Keratinocyte (primary cell): ENCODE results near the gene BSDC1. TPM values are rescaled to one million over a fixed set of nuclear protein-coding genes. Genes with fewer than 3 reads are reported as not detected.

ENCODE experiments used
- DNase-seq: peaks from one replicate; pipeline ENCODE4 v3.0.0-alpha.2; 2011; ENCODE audit warnings: low read depth, missing footprints, low spot score
- FAIRE-seq: peaks from 2 replicates; lab custom pipeline; 2011; peaks lifted over from hg19 to GRCh38; lab: Jason Lieb, UNC
- H2AFZ ChIP-seq: 2 replicates; pipeline ENCODE4 v1.6.0; 2012; ENCODE audit warnings: low read length, control low read depth, inconsistent platforms; ENCODE audit not compliant: control insufficient read depth
- H3K27ac ChIP-seq: 2 replicates; pipeline ENCODE4 v1.5.1; 2011; ENCODE audit warnings: low read length; ENCODE audit not compliant: control insufficient read depth, insufficient read depth
- H3K27me3 ChIP-seq: 3 replicates; pipeline ENCODE4 v1.6.0; 2011; ENCODE audit warnings: low read length; ENCODE audit not compliant: control insufficient read depth, insufficient read depth; ENCODE audit errors: extremely low read depth
- H3K36me3 ChIP-seq, 2 experiments: 2 replicates in 1 of 2; 3 replicates in 1 of 2; pipeline ENCODE4 v1.5.1; 2011; ENCODE audit warnings: low read length in 2 of 2, mild to moderate bottlenecking in 1 of 2; ENCODE audit not compliant: control insufficient read depth in 2 of 2, insufficient read depth in 2 of 2; ENCODE audit errors: extremely low read depth in 1 of 2
- H3K4me1 ChIP-seq: 3 replicates; pipeline ENCODE4 v1.5.1; 2011; ENCODE audit warnings: low read length; ENCODE audit not compliant: control insufficient read depth, insufficient read depth; ENCODE audit errors: extremely low read depth
- H3K4me2 ChIP-seq: 3 replicates; pipeline ENCODE4 v1.6.0; 2011; ENCODE audit warnings: low read depth, low read length; ENCODE audit not compliant: control insufficient read depth, insufficient read depth; ENCODE audit errors: extremely low read depth
- H3K4me3 ChIP-seq, 3 experiments: fragments of 200-600 bp in 1 of 3; sonication (generic) in 1 of 3; 2 replicates in 2 of 3; 3 replicates in 1 of 3; pipeline ENCODE4 v1.5.1; 2011 to 2016; ENCODE audit warnings: low read length in 3 of 3, mild to moderate bottlenecking in 3 of 3, control low read depth in 2 of 3, inconsistent platforms in 1 of 3, low read depth in 1 of 3, mixed read lengths in 1 of 3, mixed run types in 1 of 3, moderate library complexity in 1 of 3; ENCODE audit not compliant: control insufficient read depth in 2 of 3, insufficient read depth in 2 of 3; ENCODE audit errors: extremely low read depth in 1 of 3
- H3K79me2 ChIP-seq: 2 replicates; pipeline ENCODE4 v1.6.0; 2012; ENCODE audit warnings: low read length; ENCODE audit not compliant: control insufficient read depth, insufficient read depth
- H3K9ac ChIP-seq: 3 replicates; pipeline ENCODE4 v1.6.0; 2011; ENCODE audit warnings: low read length; ENCODE audit not compliant: control insufficient read depth, insufficient read depth; ENCODE audit errors: extremely low read depth
- H3K9me1 ChIP-seq: 3 replicates; pipeline ENCODE4 v1.6.0; 2011; ENCODE audit warnings: low read length; ENCODE audit not compliant: control insufficient read depth, insufficient read depth; ENCODE audit errors: extremely low read depth
- H3K9me3 ChIP-seq: 2 replicates; pipeline ENCODE4 v1.5.1; 2012; ENCODE audit warnings: low read depth, low read length; ENCODE audit not compliant: control insufficient read depth
- H4K20me1 ChIP-seq: 3 replicates; pipeline ENCODE4 v1.6.0; 2011; ENCODE audit warnings: low read length; ENCODE audit not compliant: control insufficient read depth, insufficient read depth; ENCODE audit errors: extremely low read depth
- CTCF ChIP-seq, 3 experiments: IDR thresholded peaks in 1 of 3; conservative IDR thresholded peaks in 1 of 3; optimal IDR thresholded peaks in 1 of 3; 2 replicates in 2 of 3; 3 replicates in 1 of 3; pipeline versions ENCODE3 to v1.5.1; 2011; ENCODE audit warnings: low read length in 3 of 3, mild to moderate bottlenecking in 3 of 3, moderate library complexity in 2 of 3, control low read depth in 1 of 3, inconsistent platforms in 1 of 3; ENCODE audit not compliant: insufficient read depth in 2 of 3; ENCODE audit errors: extremely low read depth in 1 of 3
- EZH2 ChIP-seq: IDR thresholded peaks from one replicate; pipeline ENCODE4 v1.6.1; 2012; ENCODE audit warnings: inconsistent platforms, mild to moderate bottlenecking, low read length, moderate library complexity
- dilution Hi-C: fragments of 300-500 bp; cut with MboI; formaldehyde crosslinking; loops from one replicate; pipeline ENCODE4 v1.7.0; 2020; ENCODE audit warnings: low sequenced_read_pairs; ENCODE audit not compliant: extremely low pct_ligation_motif_present
- polyA plus RNA-seq, 5 experiments: library from polyadenylated mRNA; depleted of rRNA in 3 of 5; stranded (reverse) in 3 of 5; stranded (forward) in 1 of 5; unstranded in 1 of 5; fragments of >200 nt; gene quantifications; 1 replicate in 1 of 5; 2 replicates in 3 of 5; 3 replicates in 1 of 5; pipeline versions ENCODE4 v1.2.1 to v1.2.3, GENCODE V29; 2011 to 2012; ENCODE audit warnings: missing spikeins in 2 of 5, low read depth in 1 of 5, low replicate concordance in 1 of 5

Gene BSDC1
- polyA plus RNA-seq, 1 donor (not counting 4 experiments of a cell fraction or from before 2014, with no cell fraction given), result 38.1 TPM

- dilution Hi-C loops, result no loop called here
- no peak for FAIRE-seq
- H3K9me1 ChIP-seq, result no peaks in the 10 kb centered on the region
- H3K4me1 ChIP-seq, result peaks cover 27% of the 10 kb centered on the region
- DNase-seq, result peak; percentile 58
- H3K9ac ChIP-seq, result no peak overlapping the region
- no peaks in the 10 kb centered on the region for H3K36me3 ChIP-seq
- no peak overlapping the region for H2AFZ ChIP-seq
- TF ChIP-seq EZH2, result no peak
- TF ChIP-seq CTCF (optimal IDR thresholded peaks at IDR 0.05 in 1 of 3, IDR thresholded peaks at IDR 0.05 in 1 of 3, conservative IDR thresholded peaks at IDR 0.05 in 1 of 3; ENCODE audit: extremely low read depth in 1 of 3, insufficient read depth in 2 of 3, low read length in 3 of 3), result no peak
- peaks cover 2% of the 10 kb centered on the region for H4K20me1 ChIP-seq
- no peaks in the 10 kb centered on the region for H3K79me2 ChIP-seq
- H3K27ac ChIP-seq, result no peak overlapping the region
- H3K27me3 ChIP-seq, result peaks cover 14% of the 10 kb centered on the region
- H3K4me3 ChIP-seq, result no peak overlapping the region
- no peaks in the 10 kb centered on the region for H3K9me3 ChIP-seq
- no peak overlapping the region for H3K4me2 ChIP-seq
These were observed 54.8 kb downstream of the BSDC1 start for GRCh38 chr1:32339363-32339978.

GRCh38 chr1:32338637-32339145 is 55.5 kb downstream of the BSDC1 start:
- no peaks in the 10 kb centered on the region for H3K36me3 ChIP-seq
- TF ChIP-seq EZH2, result no peak
- TF ChIP-seq CTCF (optimal IDR thresholded peaks at IDR 0.05 in 1 of 3, IDR thresholded peaks at IDR 0.05 in 1 of 3, conservative IDR thresholded peaks at IDR 0.05 in 1 of 3; ENCODE audit: extremely low read depth in 1 of 3, insufficient read depth in 2 of 3, low read length in 3 of 3), result no peak
- H2AFZ ChIP-seq, result no peak overlapping the region
- H3K4me2 ChIP-seq, result no peak overlapping the region
- H3K79me2 ChIP-seq, result no peaks in the 10 kb centered on the region
- FAIRE-seq, result no peak
- H3K4me3 ChIP-seq, result no peak overlapping the region
- H3K27me3 ChIP-seq, result peaks cover 14% of the 10 kb centered on the region
- H3K9me1 ChIP-seq, result no peaks in the 10 kb centered on the region
- peaks cover 2% of the 10 kb centered on the region for H4K20me1 ChIP-seq
- DNase-seq, result no peak
- no peak overlapping the region for H3K27ac ChIP-seq
- peaks cover 27% of the 10 kb centered on the region for H3K4me1 ChIP-seq
- dilution Hi-C loops, result no loop called here
- no peaks in the 10 kb centered on the region for H3K9me3 ChIP-seq
- peak overlapping the region; percentile 37 for H3K9ac ChIP-seq
